NCI-H460 (cell line): ENCODE data around the gene CEND1. TPM values are rescaled to one million over a fixed set of nuclear protein-coding genes. Genes with fewer than 3 reads are reported as not detected.

Experiments
- DNase-seq: peaks from one replicate; pipeline ENCODE4 v3.0.0-alpha.2; 2016; ENCODE audit warnings: low read depth; ENCODE audit errors: extremely low read depth
- total RNA-seq: library from RNA; depleted of rRNA; stranded (reverse); fragments of >200 nt; shearing (Covaris generic); gene quantifications from 2 replicates; pipeline ENCODE4 v1.2.3, GENCODE V29; 2014

Gene CEND1
- total RNA-seq, 1 experiment from 2014 or later, result not detected

DNA sequence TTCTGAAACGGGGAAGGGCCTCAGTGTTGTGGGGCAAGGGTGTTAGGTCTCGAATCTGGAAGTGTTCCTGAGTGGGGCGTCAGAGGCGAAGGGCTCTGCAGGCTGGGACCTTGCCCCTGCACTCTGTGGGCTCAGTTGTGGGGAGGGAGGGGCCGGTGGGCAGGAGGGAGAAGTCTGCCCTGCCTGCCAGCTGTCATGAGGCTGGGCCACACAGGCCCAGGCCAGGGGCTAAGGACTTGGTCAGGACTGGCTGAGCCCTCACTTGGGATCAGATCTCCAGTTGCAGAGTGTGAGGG, 38.0 kb upstream of the CEND1 start, which contains the start of gene CRACR2B:
TSS of gene CRACR2B (plus strand) at position 23 of the 296 bp plus-strand sequence. CDS start 689 bp downstream, outside the sequence.
- DNase-seq, result no peak

DNA sequence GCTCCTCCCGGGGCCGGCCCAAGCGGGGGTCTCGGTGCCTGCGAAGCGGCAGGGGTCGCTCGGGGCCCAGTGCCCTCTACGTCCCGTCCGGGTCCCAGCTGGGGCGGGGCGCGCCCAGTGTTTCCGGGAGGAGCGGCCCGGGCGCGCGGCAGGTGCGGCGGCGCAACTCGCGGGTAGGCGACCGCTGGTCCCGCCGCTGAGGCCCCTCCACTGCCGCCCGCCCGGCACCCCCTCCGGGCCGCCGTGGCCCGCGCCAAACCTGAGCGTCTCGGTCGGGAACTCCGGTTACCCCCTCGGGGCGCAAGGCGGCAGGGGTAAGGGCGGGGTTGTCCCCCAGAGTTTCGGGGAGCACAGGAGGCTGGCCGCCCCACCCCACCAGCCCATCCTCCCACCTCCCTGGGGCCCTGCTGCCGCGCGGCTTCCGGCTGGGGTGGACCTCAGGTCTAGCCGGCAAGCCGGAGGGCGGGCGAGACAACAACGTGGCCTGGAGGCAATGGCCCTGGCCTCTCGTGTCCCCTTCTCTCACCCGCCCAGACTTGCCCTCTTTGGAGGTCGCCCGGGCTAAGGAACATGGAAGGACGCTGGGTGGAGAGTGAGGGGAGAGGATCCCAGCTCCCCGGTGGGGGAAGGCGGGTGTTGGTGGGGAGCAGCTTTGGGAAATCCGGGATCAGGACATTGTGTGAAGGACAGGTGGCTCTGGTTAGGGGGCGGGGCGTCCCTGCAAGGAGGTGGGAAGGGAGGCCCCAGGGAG, 37.4 kb upstream of the CEND1 start:
- DNase-seq, result no peak

DNA sequence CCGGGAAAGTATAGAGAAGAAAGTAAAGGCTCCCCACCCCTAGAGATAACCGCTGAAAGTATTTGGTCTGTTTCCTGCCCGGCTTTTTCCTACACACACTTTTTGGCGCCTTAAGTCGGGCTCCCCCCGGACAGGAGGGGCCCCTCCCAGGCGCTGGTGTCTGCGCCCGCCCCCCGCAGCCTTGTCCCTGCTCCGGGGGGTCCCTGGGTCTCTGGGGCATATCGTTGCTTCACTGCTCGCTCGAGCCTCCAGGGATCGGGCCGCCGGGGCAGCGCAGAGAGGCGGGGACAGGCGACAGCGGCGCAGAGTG, 36.9 kb upstream of the CEND1 start:
- DNase-seq, result no peak

DNA sequence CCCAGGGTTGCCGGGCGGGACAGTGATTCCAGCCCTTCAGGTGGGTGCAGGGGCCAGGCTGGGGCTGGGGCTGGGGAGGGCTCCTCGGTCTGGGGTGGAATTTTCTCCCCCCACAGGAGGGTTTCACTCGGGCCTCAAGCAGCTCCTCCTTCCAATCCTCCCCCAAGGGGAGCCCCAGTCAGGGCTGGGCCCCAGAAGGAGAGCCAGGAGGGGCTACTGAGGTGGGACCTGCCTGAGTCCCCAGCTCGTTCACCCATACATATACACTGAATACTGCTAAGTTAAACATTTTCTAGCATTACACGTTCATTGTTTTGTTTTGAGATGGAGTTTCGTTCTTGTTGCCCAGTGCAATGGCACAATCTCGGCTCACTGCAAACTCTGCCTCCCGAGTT, 36.3 kb upstream of the CEND1 start:
- DNase-seq, result no peak

DNA sequence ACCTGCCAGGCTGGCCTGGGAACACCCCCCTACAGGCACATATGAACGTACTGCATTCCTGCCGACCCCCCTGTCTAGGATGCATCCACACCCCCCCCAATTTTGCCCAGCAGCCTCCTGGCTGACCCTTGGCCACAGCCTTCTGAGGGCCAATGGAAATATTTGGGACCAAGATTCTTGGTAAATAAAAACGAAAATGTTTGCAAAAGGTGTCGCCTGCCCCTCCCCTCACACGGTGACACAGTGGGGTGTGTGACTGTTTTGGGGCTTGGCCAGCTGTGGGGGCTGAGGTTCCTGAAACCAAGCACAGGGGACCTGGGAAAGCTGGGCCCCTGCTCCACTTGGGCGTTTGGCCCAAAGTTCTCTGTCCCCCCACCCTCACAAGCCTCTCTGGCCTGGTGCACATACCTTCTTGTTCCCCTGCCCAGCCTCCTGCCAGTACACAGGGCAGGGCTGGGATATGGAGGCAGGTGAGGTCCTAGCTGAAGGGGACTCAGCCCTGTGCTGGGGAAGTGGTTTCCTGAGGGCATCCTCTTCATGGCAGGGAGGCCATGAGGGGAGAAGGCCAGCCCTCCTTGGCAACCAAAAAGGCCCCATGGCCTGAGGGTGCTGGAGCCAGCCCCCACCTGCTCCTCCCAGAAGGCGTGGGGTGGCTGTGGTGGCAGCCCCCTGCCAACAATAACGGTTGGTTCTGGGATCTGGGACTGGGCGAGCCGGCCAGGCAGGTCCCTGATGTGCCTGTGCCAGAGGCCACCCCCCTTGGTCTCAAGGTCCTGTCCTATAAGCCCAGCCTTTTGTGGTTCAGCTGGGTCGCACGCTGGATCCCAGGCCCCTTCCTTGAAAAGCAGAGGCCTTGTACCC, 35.7 kb upstream of the CEND1 start:
- DNase-seq, result no peak

DNA sequence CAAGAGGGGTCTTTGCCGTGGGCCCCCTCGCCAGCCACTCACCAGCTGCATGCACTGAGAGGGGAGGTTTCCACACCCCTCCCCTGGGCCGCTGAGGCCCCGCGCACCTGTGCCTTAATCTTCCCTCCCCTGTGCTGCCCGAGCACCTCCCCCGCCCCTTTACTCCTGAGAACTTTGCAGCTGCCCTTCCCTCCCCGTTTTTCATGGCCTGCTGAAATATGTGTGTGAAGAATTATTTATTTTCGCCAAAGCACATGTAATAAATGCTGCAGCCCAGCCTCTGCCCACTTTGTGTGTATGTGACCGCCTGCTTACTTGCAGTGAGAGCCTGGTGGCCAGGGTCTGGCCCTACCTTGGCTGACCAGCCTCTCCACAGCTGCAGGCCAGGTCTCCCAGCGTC, 35.1 kb upstream of the CEND1 start:
- no peak for DNase-seq

DNA sequence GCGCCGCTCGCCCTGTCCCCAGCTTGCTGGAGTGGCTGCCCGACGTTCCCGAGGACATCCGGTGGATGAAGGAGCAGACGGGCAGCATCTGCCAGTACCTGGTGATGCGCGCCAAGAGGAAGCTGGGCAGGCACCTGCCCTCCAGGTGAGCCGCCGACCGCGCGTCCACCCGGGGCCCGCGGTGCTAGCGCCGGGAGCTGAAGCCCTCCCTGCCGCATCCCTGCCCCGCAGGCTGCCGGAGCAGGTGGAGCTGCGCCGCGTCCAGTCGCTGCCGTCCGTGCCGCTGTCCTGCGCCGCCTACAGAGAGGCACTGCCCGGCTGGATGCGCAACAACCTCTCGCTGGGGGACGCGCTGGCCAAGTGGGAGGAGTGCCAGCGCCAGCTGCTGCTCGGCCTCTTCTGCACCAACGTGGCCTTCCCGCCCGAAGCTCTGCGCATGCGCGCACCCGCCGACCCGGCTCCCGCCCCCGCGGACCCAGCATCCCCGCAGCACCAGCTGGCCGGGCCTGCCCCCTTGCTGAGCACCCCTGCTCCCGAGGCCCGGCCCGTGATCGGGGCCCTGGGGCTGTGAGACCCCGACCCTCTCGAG, 34.5 kb upstream of the CEND1 start:
- no peak for DNase-seq

DNA sequence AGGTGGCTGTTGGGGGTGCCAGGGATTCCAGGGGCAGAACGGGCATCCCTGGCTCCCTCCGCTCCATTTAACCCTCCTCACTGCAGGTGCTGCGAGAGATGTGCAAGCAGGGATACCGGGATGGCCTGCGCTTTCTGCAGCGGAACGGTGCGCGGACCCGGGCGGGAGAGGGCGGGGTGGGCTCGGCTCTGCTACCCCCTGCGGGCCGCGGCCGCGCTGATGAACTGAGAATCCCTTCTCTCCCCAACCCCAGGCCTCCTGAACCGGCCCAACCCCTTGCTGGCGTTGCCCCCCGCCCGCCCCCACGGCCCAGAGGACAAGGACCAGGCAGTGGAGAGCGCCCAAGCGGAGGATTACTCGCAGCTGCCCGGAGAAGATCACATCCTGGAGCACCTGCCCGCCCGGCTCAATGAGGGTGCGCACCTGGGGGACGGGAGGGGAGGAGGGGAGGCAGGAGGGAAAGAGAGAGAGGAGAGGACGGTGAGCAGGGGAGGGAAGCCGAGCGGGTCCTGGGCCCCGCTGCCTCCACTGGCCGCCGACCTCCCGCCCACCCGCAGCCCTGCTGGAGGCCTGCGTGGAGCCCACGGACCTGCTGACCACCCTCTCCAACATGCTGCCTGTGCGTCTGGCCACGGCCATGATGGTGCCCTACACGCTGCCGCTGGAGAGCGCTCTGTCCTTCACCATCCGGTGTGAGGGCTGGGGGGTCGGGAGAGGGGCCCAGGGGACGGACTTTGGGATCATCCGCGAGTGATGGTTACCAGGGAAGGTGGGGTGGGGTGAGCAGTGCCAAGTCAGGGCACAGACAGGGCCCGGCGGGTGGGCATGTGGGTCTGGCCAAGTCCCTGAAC, 33.8 kb upstream of the CEND1 start:
- no peak for DNase-seq

DNA sequence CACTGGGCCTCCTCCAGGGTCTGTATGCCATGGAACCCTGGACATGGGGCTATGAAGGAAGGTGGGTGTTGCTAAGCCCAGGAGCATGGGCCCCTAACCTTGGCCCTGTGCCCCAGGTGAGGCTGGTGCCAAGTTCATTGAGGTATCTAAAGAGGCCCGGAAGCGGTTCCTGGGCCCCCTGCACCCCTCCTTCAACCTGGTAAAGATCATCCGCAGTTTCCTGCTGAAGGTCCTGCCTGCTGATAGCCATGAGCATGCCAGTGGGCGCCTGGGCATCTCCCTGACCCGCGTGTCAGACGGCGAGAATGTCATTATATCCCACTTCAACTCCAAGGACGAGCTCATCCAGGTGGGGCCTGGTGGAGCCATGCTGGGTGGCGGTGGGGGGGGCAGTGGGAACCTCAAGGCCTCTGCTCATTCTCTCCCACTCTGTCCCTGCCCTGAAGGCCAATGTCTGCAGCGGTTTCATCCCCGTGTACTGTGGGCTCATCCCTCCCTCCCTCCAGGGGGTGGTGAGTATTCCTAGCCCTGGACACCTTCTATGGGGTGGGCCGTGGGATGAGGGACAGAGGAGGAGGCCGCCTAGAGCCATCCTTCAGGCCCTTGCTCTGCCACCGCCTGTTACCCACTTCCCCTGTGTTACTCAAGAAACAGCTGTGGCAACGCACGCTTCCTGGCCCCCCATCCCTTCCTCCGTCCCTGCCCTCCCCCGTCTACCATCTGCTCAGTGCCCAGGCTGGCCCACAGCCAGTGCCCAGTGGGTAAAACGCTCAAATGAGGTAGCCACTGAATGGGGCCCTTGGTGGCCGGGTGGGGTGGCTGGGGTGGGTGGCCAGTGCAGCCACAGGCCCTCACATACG, 31.9 kb upstream of the CEND1 start:
- DNase-seq, result no peak

DNA sequence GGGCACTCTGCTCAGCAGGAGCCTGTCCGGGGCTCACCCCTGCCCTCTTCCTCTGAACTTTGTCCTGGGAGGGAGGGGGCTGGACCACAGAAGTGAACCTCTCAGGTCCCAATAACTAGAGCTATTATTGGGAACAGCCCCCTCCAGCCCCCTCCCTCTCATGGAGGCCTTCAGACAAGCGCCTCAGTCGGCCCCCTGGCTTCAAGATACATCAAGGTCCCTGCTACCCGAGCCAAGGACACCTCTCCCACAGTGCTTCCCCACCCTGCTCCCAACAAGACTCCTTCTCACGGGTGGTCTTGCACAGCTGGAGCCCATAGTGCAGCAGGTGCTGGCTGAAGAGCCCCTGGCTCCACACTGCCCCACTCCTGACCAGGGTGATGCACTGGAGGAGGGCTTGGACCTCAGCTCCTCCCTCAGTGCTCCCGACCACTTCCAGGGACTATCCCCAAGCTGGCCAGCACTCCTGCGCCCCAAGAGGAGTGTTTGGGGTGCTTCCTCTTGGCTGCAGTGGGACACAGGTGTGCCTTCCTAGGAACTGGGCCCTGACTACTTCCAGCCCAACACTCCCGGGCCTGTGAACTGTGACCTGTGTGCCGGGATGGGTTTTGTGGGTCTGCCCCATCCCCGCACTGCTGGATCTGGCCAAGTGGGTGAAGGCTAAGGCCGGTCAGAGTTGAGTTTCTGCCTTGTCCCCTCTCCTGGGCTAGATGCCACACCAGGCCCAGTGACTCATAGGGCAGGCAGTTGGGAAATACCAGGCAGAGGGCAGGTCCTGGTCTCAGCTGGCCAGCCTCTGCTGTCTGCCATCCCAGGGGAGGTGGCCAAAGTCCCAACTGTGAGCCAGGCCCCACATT, 31.0 kb upstream of the CEND1 start:
- DNase-seq, result peak; percentile 67

DNA sequence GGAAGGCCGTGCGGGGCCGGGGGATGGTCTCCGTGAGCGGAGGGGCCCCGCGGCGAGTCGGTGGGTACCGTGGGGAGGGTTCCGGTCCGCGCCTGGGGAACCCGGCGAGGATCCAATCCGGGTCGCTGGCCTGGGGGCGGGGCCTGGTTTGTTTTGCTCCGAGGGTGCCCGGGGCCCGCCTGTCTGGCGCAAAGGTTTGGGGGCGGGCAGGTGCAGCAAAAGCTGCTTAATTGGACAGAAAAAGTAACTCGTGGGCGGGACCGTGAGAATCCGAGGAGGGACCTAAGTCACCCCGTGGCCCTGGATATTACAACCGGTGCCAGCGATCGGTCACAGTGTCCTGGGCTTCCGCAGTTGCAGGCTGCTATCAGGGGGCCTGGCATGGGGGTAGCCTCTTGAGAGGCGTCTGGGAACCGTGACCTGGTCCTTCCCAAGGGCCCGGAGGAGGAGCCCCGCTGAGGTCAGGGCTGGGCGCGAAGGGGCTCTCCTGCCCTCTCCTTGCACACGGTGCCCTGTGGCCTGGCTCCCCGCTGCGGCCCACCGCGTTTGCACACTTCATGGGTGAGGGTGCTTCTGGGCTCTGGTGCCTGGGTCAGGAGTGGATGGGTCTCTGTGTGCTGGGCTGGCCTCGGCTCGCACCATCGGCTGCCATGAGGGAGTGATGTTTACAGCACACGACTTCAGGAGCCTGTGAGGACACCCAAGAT, 30.2 kb upstream of the CEND1 start:
- DNase-seq, result no peak

DNA sequence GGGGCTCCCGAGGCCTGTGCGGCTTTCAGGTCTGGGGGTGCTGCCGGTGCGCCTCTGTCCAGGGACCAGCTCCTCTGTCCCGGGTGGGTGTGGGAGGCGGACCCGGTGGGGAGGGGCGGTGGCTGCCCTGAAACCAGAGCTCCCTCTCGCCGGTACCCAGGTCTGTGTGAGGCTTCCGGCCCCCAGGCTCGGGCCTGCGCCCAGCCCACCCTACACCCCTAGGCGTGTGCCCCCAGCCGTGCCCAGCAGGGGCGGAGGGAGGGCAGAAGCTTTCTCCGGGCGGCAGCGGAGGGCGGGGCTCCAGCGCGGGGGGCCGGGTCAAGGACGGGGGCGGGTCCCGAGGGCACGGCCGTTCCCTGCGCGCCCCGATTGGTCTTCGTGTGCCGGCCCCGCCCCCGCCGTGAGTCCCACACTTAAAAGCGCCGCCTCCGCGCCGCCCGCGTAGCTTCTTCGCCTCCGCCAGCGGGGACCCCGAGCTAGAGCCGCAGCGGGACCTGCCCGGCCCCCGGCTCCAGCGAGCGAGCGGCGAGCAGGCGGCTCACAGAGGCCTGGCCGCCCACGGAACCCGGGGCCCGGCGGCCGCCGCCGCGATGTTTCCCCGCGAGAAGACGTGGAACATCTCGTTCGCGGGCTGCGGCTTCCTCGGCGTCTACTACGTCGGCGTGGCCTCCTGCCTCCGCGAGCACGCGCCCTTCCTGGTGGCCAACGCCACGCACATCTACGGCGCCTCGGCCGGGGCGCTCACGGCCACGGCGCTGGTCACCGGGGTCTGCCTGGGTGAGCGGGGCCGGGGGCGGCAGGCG, 29.4 kb upstream of the CEND1 start:
- peak; percentile 76 for DNase-seq

DNA sequence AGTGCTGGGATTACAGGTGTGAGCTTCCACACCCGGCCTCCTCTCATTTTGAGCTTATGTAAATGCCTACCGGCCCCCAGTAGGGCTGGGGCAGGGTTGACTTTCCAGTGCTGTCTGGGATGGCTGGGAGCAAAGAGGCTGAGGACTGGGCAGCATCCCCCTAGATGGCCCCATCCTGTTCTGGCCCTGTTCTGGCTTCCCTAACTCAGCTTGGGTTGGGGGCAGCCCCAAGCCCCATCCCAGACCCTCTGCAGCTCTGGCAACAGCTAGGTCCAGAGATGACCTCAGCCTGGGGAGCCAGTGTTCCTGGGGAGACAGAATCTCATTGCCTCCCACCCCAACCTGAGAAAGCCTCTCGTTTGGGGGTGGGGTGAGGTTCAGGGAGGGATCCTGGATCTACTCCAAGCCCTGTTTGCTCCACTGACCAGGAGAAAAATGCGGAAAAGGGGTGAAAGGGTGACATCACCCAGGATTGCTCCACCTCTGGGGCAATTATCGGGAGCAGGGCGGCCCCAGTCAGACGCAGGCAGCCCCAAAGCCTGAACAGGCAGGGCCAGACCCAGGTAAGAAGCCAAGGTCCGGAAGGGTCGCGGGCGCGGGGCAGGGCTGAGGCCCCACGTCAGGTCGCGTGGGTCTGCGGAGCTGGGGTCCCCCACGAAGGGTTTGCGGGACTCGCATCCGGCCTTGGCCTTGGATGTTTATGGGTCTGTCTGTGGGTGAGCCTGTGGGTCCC, 28.7 kb upstream of the CEND1 start, which contains the start of gene PNPLA2:
TSS of gene PNPLA2 (plus strand) at position 519 of the 733 bp plus-strand sequence. CDS start 805 bp downstream, outside the sequence.
- no peak for DNase-seq

DNA sequence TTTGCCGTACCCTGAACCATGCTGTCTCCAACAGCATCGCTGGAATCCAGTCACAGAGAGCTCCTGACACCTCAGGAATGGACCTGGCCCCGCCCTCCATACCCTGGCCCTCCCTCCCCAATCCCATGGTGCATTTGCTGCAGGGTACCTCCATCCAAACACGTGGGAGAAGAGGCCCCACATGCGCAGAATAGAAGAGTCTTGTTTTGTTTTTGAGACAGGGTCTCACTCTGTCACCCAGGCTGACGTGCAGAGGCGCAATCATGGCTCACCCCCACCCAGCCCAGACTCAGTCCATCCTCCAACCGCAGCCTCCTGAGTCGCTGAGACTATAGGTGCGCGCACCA, 26.5 kb upstream of the CEND1 start:
- DNase-seq, result no peak

DNA sequence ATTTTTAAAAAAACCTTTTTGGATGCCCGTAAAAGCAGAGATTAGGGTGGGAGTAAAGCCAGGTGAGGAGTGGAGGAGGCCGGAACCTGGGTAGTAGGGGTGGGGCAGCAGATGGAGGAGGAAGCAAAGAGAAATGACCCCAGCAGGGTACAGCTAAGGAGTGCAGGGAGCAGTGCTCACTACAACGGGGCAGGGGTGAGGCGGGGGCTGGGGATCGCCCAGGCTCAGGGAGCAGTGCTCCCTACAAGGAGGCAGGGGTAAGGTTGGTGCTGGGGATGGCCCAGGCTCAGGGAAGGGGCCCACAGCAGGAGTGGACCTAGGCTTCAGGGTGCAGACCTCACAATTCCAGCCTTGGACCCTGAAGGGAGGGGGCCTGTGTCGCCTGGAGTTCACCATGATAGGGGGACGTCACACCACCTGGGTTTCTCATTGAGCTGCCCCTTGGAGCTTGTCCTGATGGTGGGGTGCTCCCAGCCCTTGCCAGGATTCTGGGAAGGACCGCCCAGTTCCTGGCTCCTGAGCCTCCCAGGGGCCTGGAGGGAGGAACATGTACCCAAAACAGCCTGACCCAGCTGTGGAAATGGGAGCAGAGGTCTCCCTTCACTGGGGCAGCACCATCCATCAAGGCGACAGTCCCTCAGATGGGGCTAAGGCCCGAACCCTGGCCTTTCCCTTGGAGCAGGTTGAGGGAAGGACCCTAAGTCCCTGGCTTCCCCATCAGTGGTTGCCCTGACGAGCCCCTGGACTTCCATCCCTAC, 26.0 kb upstream of the CEND1 start:
- no peak for DNase-seq

DNA sequence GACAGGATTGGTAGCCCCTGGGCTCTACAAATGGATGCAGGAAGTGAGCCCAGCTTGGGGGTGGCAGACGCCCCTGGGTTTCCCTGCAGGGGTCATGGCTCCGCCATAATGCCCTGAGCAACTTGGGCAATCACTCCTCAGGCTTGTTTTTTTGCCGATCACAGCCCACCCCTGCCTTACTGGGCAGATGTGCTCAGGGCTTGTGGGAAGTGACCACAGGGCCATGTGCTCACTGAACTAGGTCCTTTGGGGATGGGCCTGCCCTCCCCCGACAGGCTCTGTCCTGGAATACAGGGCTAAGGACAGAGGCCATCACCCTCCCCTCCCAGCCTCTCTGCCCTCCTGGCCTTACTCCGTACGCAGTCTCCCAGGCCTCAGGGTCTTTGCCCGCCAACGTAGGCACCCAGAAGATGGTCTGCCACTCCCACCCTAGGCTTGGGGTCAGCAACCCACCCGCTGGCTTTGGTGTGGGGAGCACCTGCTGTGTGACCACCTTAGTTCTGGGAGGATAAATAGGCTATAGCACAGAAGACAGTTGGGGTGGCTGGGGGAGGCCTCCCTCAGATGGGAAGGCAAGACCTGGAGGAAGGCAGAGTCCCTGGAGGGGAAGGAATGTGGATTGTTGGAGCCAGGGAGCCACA, 23.7 kb upstream of the CEND1 start:
- DNase-seq, result no peak
